Caco-2 (cell line): Measurements from ENCODE around the gene PTPN7. TPM values are rescaled to one million over a fixed set of nuclear protein-coding genes. Genes with fewer than 3 reads are reported as not detected.

Experiments
- BruUV-seq: library from RNA; stranded (reverse); fragments of 400-500 nt; replicated peaks from 2 replicates; lab custom pipeline; 2021; lab: Mats Ljungman, UMichigan
- CTCF ChIA-PET: fragments of 300-600 bp; sonication (Branson Sonifier 250); formaldehyde crosslinking; loops from one replicate; lab custom pipeline; 2022; ENCODE audit warnings: antibody characterized with exemption; lab: Charles Lee
- POLR2A ChIA-PET: fragments of 300-600 bp; sonication (Branson Sonifier 250); formaldehyde crosslinking; loops from one replicate; lab custom pipeline; 2022; ENCODE audit warnings: antibody characterized with exemption; lab: Charles Lee
- DNase-seq, 2 experiments: peaks; one replicate each; pipeline versions ENCODE4 v3.0.0 to v3.0.0-alpha.2; 2020 to 2022
- H3K27me3 ChIP-seq: replicated peaks from 2 replicates; pipeline ENCODE4 v1.6.0; 2011; ENCODE audit warnings: low read length; ENCODE audit not compliant: control insufficient read depth, insufficient read depth
- H3K36me3 ChIP-seq: 2 replicates; pipeline ENCODE4 v1.5.1; 2011; ENCODE audit warnings: low read length; ENCODE audit not compliant: control insufficient read depth, insufficient read depth
- H3K4me1 ChIP-seq: fragments of 250-450 bp; sonication (Bioruptor Pico); 2 replicates; pipeline ENCODE4 v1.5.1; 2020; ENCODE audit warnings: mild to moderate bottlenecking
- H3K4me3 ChIP-seq: 2 replicates; pipeline ENCODE4 v1.5.1; 2011; ENCODE audit warnings: low read depth, mild to moderate bottlenecking, control low read depth, low read length
- H3K9me3 ChIP-seq: fragments of 250-450 bp; sonication (Bioruptor Pico); 2 replicates; pipeline ENCODE4 v1.5.1; 2020; ENCODE audit warnings: mild to moderate bottlenecking, moderate library complexity
- H3K27ac Mint-ChIP-seq: one replicate; pipeline ENCODE4 v1.8.0; 2022; ENCODE audit warnings: mixed read lengths; ENCODE audit not compliant: unreplicated experiment
- H3K27me3 Mint-ChIP-seq: one replicate; pipeline ENCODE4 v1.8.0; 2022; ENCODE audit warnings: mixed read lengths; ENCODE audit not compliant: insufficient read depth, unreplicated experiment
- H3K36me3 Mint-ChIP-seq: one replicate; pipeline ENCODE4 v1.8.0; 2022; ENCODE audit warnings: mild to moderate bottlenecking, mixed read lengths; ENCODE audit not compliant: insufficient read depth, unreplicated experiment
- H3K4me1 Mint-ChIP-seq: one replicate; pipeline ENCODE4 v1.8.0; 2022; ENCODE audit warnings: low read depth, mixed read lengths; ENCODE audit not compliant: unreplicated experiment
- H3K4me3 Mint-ChIP-seq: one replicate; pipeline ENCODE4 v1.8.0; 2022; ENCODE audit warnings: mild to moderate bottlenecking, moderate library complexity, mixed read lengths; ENCODE audit not compliant: unreplicated experiment
- H3K9me3 Mint-ChIP-seq: one replicate; pipeline ENCODE4 v1.8.0; 2022; ENCODE audit warnings: mixed read lengths; ENCODE audit not compliant: unreplicated experiment
- intact Hi-C: fragments of 100-400 bp; cut with micrococcal nuclease; formaldehyde crosslinking; loops from one replicate; pipeline ENCODE4 v1.10.0; 2022; ENCODE audit not compliant: unreplicated experiment
- total RNA-seq: library from RNA; stranded (reverse); gene quantifications from 2 replicates; pipeline ENCODE4 v1.2.3, GENCODE V29; 2022
- TF ChIP-seq, protein P1 (sequence below), 2 experiments: fragments of 200-600 bp in 1 of 2; IDR thresholded peaks; 1 replicate in 1 of 2; 2 replicates in 1 of 2; pipeline versions ENCODE4 v1.5.1 to v1.8.0; 2011 to 2022; ENCODE audit warnings: antibody characterized with exemption in 1 of 2, control low read depth in 1 of 2, inconsistent platforms in 1 of 2, low read depth in 1 of 2, low read length in 1 of 2, mild to moderate bottlenecking in 1 of 2, moderate library complexity in 1 of 2; ENCODE audit not compliant: insufficient read depth in 1 of 2, severe bottlenecking in 1 of 2, unreplicated experiment in 1 of 2

The PTPN7 gene
- total RNA-seq, 1 experiment from 2014 or later: not detected

DNA sequence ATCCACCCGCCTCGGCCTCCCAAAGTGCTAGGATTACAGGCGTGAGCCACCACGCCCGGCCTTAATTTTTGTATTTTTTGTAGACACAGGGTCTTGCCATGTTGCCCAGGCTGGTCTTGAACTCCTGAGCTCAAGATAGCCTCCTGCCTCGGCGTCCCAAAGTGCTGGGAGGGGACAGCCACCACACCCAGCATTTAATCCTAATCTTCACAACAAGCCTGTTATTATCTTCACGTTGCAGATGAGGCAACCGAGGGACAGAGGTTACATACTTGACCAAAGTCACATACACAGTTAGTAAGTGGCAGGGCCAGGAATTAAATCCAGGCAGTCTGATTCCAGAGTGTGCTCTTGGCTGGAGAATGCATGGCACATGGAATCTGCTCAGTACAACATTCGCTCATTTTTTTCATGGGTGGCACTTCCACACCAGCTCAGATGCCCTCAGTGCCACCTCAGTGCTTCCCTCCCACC is 42.5 kb downstream of the PTPN7 start:
- H3K4me3 Mint-ChIP-seq: no peak overlapping the region
- TF ChIP-seq, protein P1, sequence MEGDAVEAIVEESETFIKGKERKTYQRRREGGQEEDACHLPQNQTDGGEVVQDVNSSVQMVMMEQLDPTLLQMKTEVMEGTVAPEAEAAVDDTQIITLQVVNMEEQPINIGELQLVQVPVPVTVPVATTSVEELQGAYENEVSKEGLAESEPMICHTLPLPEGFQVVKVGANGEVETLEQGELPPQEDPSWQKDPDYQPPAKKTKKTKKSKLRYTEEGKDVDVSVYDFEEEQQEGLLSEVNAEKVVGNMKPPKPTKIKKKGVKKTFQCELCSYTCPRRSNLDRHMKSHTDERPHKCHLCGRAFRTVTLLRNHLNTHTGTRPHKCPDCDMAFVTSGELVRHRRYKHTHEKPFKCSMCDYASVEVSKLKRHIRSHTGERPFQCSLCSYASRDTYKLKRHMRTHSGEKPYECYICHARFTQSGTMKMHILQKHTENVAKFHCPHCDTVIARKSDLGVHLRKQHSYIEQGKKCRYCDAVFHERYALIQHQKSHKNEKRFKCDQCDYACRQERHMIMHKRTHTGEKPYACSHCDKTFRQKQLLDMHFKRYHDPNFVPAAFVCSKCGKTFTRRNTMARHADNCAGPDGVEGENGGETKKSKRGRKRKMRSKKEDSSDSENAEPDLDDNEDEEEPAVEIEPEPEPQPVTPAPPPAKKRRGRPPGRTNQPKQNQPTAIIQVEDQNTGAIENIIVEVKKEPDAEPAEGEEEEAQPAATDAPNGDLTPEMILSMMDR (IDR thresholded peaks at IDR 0.05; ENCODE audit: insufficient read depth in 1 of 2, low read depth in 1 of 2, low read length in 1 of 2, severe bottlenecking in 1 of 2, unreplicated experiment in 1 of 2): no peak
- no TSS peak for BruUV-seq
- no peaks in the 10 kb centered on the region for H3K27me3 Mint-ChIP-seq
- no peaks in the 10 kb centered on the region for H3K9me3 ChIP-seq
- POLR2A ChIA-PET: interaction anchor here (0.5 to 1.5 kb wide), 3 partner anchors 107 to 110 kb away, joined by 3 to 9 read pairs (median 3); partner anchors contain the start of gene ELF3
- no peak overlapping the region for H3K4me3 ChIP-seq
- H3K27me3 ChIP-seq: no peaks in the 10 kb centered on the region
- intact Hi-C loops: loop anchor here (2.0 to 5.0 kb wide), 2 partner anchors 221 to 241 kb away; no protein-coding TSS in a partner anchor
- H3K4me1 Mint-ChIP-seq: peaks cover 24% of the 10 kb centered on the region
- DNase-seq: no peak
- no peaks in the 10 kb centered on the region for H3K36me3 ChIP-seq
- no peak overlapping the region for H3K27ac Mint-ChIP-seq
- no peaks in the 10 kb centered on the region for H3K9me3 Mint-ChIP-seq
- peaks cover 42% of the 10 kb centered on the region for H3K4me1 ChIP-seq
- H3K36me3 Mint-ChIP-seq: peaks cover 4% of the 10 kb centered on the region
- CTCF ChIA-PET: interaction anchor here (0.7 to 3.7 kb wide), 7 partner anchors 18 to 222 kb away, joined by 3 to 30 read pairs (median 7); partner anchors contain the start of gene ELF3

- DNase-seq: no peak
- Histone ChIP-seq H3K36me3 (no peaks in the 10 kb centered on the region), H3K4me1 (peaks cover 49% of the 10 kb centered on the region), H3K9me3 (no peaks in the 10 kb centered on the region), H3K4me3 (no peak overlapping the region), H3K27me3 (no peaks in the 10 kb centered on the region)
- Mint-ChIP-seq H3K4me3 (no peak overlapping the region), H3K27me3 (no peaks in the 10 kb centered on the region), H3K9me3 (no peaks in the 10 kb centered on the region), H3K36me3 (peaks cover 4% of the 10 kb centered on the region), H3K4me1 (peaks cover 25% of the 10 kb centered on the region), H3K27ac (no peak overlapping the region)
- intact Hi-C loops: loop anchor here (5.0 kb wide), 1 partner anchor 239 kb away; no protein-coding TSS in a partner anchor
- TF ChIP-seq, protein P1 (IDR thresholded peaks at IDR 0.05; ENCODE audit: insufficient read depth in 1 of 2, low read depth in 1 of 2, low read length in 1 of 2, severe bottlenecking in 1 of 2, unreplicated experiment in 1 of 2): no peak
- POLR2A ChIA-PET: no interaction called here
- CTCF ChIA-PET: interaction anchor here (0.9 kb wide), 1 partner anchor 106 kb away, joined by 4 read pairs; the partner anchor contains the start of gene ELF3
- no TSS peak for BruUV-seq
These were observed 44.1 kb downstream of the PTPN7 start for GRCh38 chr1:202116287-202116686.

DNA sequence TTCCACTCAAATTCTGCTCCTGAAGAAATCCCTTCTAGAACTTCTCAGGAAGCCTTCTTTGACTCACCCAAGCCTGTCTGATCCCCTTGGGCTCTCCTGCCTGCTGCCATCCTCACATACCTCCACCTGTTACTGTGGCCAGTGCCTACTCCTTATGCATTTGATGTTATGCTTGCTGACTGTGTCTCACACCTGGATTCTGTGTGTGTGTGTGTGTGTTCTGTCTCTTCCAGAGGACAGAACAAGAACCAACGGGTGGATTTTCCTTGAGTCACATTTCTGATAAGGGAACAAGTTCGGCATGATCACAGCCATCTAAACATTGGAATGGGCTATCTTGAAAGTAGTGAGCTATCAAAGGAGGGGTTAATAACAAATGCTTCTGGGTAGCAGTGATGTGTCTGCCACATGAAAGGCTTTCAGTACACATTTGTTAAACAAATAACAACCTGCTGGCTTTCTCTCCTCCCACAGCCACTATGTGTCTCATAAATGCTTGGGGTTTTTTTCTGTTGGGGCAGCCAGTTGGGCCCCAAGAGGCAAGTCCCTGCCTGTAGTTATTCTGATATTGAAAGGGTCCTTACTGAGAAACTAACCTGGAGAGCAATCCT is 46.6 kb downstream of the PTPN7 start:
- H3K27ac Mint-ChIP-seq: peak overlapping the region; percentile 81
- peaks cover 52% of the 10 kb centered on the region for H3K4me1 ChIP-seq
- CTCF ChIA-PET: interaction anchor here (0.9 to 3.0 kb wide), 4 partner anchors 102 to 114 kb away, joined by 3 to 18 read pairs (median 6); partner anchors contain the start of gene ELF3

More for the DNA sequence above, 46.6 kb downstream of the PTPN7 start:
- Histone ChIP-seq H3K27me3 (no peaks in the 10 kb centered on the region), H3K36me3 (no peaks in the 10 kb centered on the region), H3K4me3 (no peak overlapping the region), H3K9me3 (no peaks in the 10 kb centered on the region)
- intact Hi-C loops: loop anchor here (1.0 kb wide), 2 partner anchors 7 to 105 kb away; no protein-coding TSS in a partner anchor
- POLR2A ChIA-PET: interaction anchor here (1.1 to 4.4 kb wide), 7 partner anchors 9 to 114 kb away, joined by 3 to 47 read pairs (median 6); partner anchors contain the start of gene ELF3
- Mint-ChIP-seq H3K9me3 (no peaks in the 10 kb centered on the region), H3K27me3 (no peaks in the 10 kb centered on the region), H3K36me3 (peaks cover 4% of the 10 kb centered on the region), H3K4me3 (peak overlapping the region; percentile 16), H3K4me1 (peaks cover 25% of the 10 kb centered on the region)
- DNase-seq: peak in 1 of 2 experiments; percentile 52
- TF ChIP-seq, protein P1 (IDR thresholded peaks at IDR 0.05; ENCODE audit: insufficient read depth in 1 of 2, low read depth in 1 of 2, low read length in 1 of 2, severe bottlenecking in 1 of 2, unreplicated experiment in 1 of 2): no peak
- BruUV-seq: no TSS peak
